NCI-H2107 treated with DMSO at 0.1 percent for 48 hours (cell line): ENCODE data around the gene MDH1.
"Not testable (repeated sequence)": the region's sequence is repeated elsewhere in the genome, so short reads cannot be mapped to it uniquely, and the experiment has no call there.

Experiments
- DNase-seq: peaks from one replicate; lab custom pipeline; 2025; ENCODE audit not compliant: unreplicated experiment; lab: John Stamatoyannopoulos, UW

MDH1 gene

GRCh38 chr2:63588385-63589147 lies at the start of gene MDH1, which contains the start of gene WDPCP:
TSS of gene MDH1 (plus strand) at chr2:63588963. CDS start at chr2:63589044, 81 bp downstream.
TSS of gene WDPCP (minus strand) at chr2:63588477. CDS start at chr2:63588271, 206 bp downstream.
- DNase-seq, result peak; percentile 99

- DNase-seq, result no peak
Measured at GRCh38 chr2:63539416-63540162, 49.2 kb upstream of the MDH1 start.

- no peak for DNase-seq
Measured at GRCh38 chr2:63544017-63544627, 44.6 kb upstream of the MDH1 start.

GRCh38 chr2:63545023-63545422 lies 43.7 kb upstream of the MDH1 start:
- DNase-seq, result no peak

GRCh38 chr2:63553049-63553448 lies 35.7 kb upstream of the MDH1 start:
- DNase-seq, result no peak

GRCh38 chr2:63555299-63555698 lies 33.5 kb upstream of the MDH1 start:
- DNase-seq, result no peak

GRCh38 chr2:63555931-63556330 lies 32.8 kb upstream of the MDH1 start:
- no peak for DNase-seq

- not testable (repeated sequence) for DNase-seq
Measured at GRCh38 chr2:63557819-63558218, 30.9 kb upstream of the MDH1 start.

- not testable (repeated sequence) for DNase-seq
Measured at GRCh38 chr2:63558922-63559321, 29.8 kb upstream of the MDH1 start.

GRCh38 chr2:63562751-63563150 lies 26.0 kb upstream of the MDH1 start:
- DNase-seq, result no peak

GRCh38 chr2:63569740-63570139 lies 19.0 kb upstream of the MDH1 start:
- no peak for DNase-seq

GRCh38 chr2:63571291-63571690 lies 17.5 kb upstream of the MDH1 start:
- DNase-seq, result no peak

GRCh38 chr2:63572001-63572400 lies 16.8 kb upstream of the MDH1 start:
- DNase-seq, result no peak

- not testable (repeated sequence) for DNase-seq
Measured at GRCh38 chr2:63573026-63573425, 15.7 kb upstream of the MDH1 start.

GRCh38 chr2:63573726-63574345 lies 14.9 kb upstream of the MDH1 start:
- DNase-seq, result not testable (repeated sequence)

- DNase-seq, result no peak
Measured at GRCh38 chr2:63576546-63576945, 12.2 kb upstream of the MDH1 start.

- no peak for DNase-seq
Measured at GRCh38 chr2:63578767-63579166, 10.0 kb upstream of the MDH1 start.

GRCh38 chr2:63580651-63581297 lies 8.0 kb upstream of the MDH1 start:
- DNase-seq, result no peak

- no peak for DNase-seq
Measured at GRCh38 chr2:63581298-63581961, 7.3 kb upstream of the MDH1 start.

GRCh38 chr2:63582873-63583272 lies 5.9 kb upstream of the MDH1 start:
- no peak for DNase-seq
